SK-N-MC (cell line): ENCODE results near the gene FADS2.

Experiments used
- EZH2 ChIP-seq: fragments of 200-600 bp; sonication (generic); IDR thresholded peaks from one replicate; pipeline ENCODE4 v1.6.1; 2017; ENCODE audit warnings: antibody characterized with exemption
- POLR2AphosphoS5 ChIP-seq: IDR thresholded peaks from 2 replicates; pipeline ENCODE4 v1.6.1; 2012; ENCODE audit warnings: mild to moderate bottlenecking, low read depth, low read length, borderline replicate concordance

GRCh38 chr11:61846362-61847020, 18.4 kb downstream of the FADS2 start:
- TF ChIP-seq POLR2AphosphoS5, result no peak
- TF ChIP-seq EZH2, result no peak
